ENCODE results near the gene GGA2.

GRCh38 chr16:23448392-23448791, 61.9 kb downstream of the GGA2 start:
- TF ChIP-seq, protein P1, sequence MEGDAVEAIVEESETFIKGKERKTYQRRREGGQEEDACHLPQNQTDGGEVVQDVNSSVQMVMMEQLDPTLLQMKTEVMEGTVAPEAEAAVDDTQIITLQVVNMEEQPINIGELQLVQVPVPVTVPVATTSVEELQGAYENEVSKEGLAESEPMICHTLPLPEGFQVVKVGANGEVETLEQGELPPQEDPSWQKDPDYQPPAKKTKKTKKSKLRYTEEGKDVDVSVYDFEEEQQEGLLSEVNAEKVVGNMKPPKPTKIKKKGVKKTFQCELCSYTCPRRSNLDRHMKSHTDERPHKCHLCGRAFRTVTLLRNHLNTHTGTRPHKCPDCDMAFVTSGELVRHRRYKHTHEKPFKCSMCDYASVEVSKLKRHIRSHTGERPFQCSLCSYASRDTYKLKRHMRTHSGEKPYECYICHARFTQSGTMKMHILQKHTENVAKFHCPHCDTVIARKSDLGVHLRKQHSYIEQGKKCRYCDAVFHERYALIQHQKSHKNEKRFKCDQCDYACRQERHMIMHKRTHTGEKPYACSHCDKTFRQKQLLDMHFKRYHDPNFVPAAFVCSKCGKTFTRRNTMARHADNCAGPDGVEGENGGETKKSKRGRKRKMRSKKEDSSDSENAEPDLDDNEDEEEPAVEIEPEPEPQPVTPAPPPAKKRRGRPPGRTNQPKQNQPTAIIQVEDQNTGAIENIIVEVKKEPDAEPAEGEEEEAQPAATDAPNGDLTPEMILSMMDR (IDR thresholded peaks at IDR 0.05): no peak
- TF ChIP-seq EP300 (IDR thresholded peaks at IDR 0.05) (no peak), POLR2AphosphoS5 (IDR thresholded peaks at IDR 0.05) (no peak), POLR2A (IDR thresholded peaks at IDR 0.05) (no peak)

All from sigmoid colon (tissue), 4 donors.